PC-3 (cell line): ENCODE results near the gene ARSG. TPM values are rescaled to one million over a fixed set of nuclear protein-coding genes. Genes with fewer than 3 reads are reported as not detected.

ENCODE experiments used
- ATAC-seq: fragments of 200-7000 bp; cut with Tn5 transposase; 2 replicates; pipeline ENCODE4 v1.9.1; 2020; ENCODE audit warnings: mild to moderate bottlenecking, moderate library complexity
- BruUV-seq: library from RNA; stranded (reverse); fragments of 400-500 nt; replicated peaks from 2 replicates; lab custom pipeline; 2021; lab: Mats Ljungman, UMichigan
- CTCF ChIA-PET: fragments of 300-600 bp; sonication (Branson Sonifier 250); formaldehyde crosslinking; loops from one replicate; lab custom pipeline; 2022; ENCODE audit warnings: antibody characterized with exemption; lab: Charles Lee
- POLR2A ChIA-PET: fragments of 300-600 bp; sonication (Branson Sonifier 250); formaldehyde crosslinking; loops from one replicate; lab custom pipeline; 2022; ENCODE audit warnings: antibody characterized with exemption; ENCODE audit not compliant: unreplicated experiment; lab: Charles Lee
- DNase-seq: peaks from one replicate; pipeline ENCODE4 v3.0.0-alpha.2; 2015
- H2AFZ ChIP-seq: fragments of 300-600 bp; sonication (generic); 2 replicates; pipeline ENCODE4 v1.6.0; 2016; ENCODE audit warnings: antibody characterized with exemption, low read length
- H3F3A ChIP-seq: fragments of 300-600 bp; sonication (generic); one replicate; pipeline ENCODE4 v1.6.0; 2017; ENCODE audit warnings: antibody characterized with exemption, low read length, control low read depth, mild to moderate bottlenecking; ENCODE audit not compliant: unreplicated experiment
- H3K27ac ChIP-seq: fragments of 300-600 bp; sonication (generic); 2 replicates; pipeline ENCODE4 v1.5.1; 2016; ENCODE audit warnings: mild to moderate bottlenecking, low read length
- H3K27me3 ChIP-seq: fragments of 300-600 bp; sonication (generic); 2 replicates; pipeline ENCODE4 v1.6.1; 2016; ENCODE audit warnings: low read length, mixed read lengths
- H3K36me3 ChIP-seq: fragments of 300-600 bp; sonication (generic); 2 replicates; pipeline ENCODE4 v1.6.1; 2016; ENCODE audit warnings: low read depth, mixed run types, low read length, mixed read lengths
- H3K4me1 ChIP-seq: fragments of 300-600 bp; sonication (generic); 2 replicates; pipeline ENCODE4 v1.5.1; 2016; ENCODE audit warnings: low read length; ENCODE audit not compliant: insufficient read depth
- H3K4me2 ChIP-seq: fragments of 300-600 bp; sonication (generic); 2 replicates; pipeline ENCODE4 v1.6.0; 2016; ENCODE audit warnings: low read length
- H3K4me3 ChIP-seq: fragments of 300-600 bp; sonication (generic); 2 replicates; pipeline ENCODE4 v1.5.1; 2016; ENCODE audit warnings: mild to moderate bottlenecking, low read length, mixed read lengths
- H3K79me2 ChIP-seq: fragments of 300-600 bp; sonication (generic); 2 replicates; pipeline ENCODE4 v1.6.1; 2017; ENCODE audit warnings: low read length, mixed read lengths
- H3K9ac ChIP-seq: fragments of 300-600 bp; sonication (generic); 2 replicates; pipeline ENCODE4 v1.6.0; 2016; ENCODE audit warnings: mild to moderate bottlenecking, low read length
- H3K9me2 ChIP-seq: fragments of 300-600 bp; sonication (generic); replicated peaks from 2 replicates; pipeline ENCODE4 v1.6.1; 2016; ENCODE audit warnings: mixed run types, low read length, mixed read lengths
- H3K9me3 ChIP-seq: fragments of 300-600 bp; sonication (generic); 2 replicates; pipeline ENCODE4 v1.6.1; 2016; ENCODE audit warnings: low read length, mixed read lengths
- H4K20me1 ChIP-seq: fragments of 300-600 bp; sonication (generic); 2 replicates; pipeline ENCODE4 v1.6.1; 2016; ENCODE audit warnings: low read length, mixed read lengths
- EZH2 ChIP-seq: fragments of 300-600 bp; sonication (generic); IDR thresholded peaks from one replicate; pipeline ENCODE4 v1.6.1; 2017; ENCODE audit warnings: antibody characterized with exemption, mild to moderate bottlenecking, low read length; ENCODE audit not compliant: unreplicated experiment
- EZH2phosphoT487 ChIP-seq: fragments of 300-600 bp; sonication (generic); IDR thresholded peaks from 2 replicates; pipeline ENCODE4 v1.6.1; 2018; ENCODE audit warnings: mild to moderate bottlenecking, antibody characterized with exemption, low read length, borderline replicate concordance
- intact Hi-C: fragments of 100-400 bp; cut with micrococcal nuclease; formaldehyde crosslinking; loops from 2 replicates; pipeline ENCODE4 v1.9.0; 2023
- total RNA-seq: library from RNA; depleted of rRNA; stranded (reverse); fragments of >200 nt; gene quantifications from 2 replicates; pipeline ENCODE4 v1.2.3, GENCODE V29; 2014
- TF ChIP-seq, protein P1 (sequence below): fragments of 300-600 bp; sonication (generic); conservative IDR thresholded peaks from 2 replicates; pipeline ENCODE4 v1.5.1; 2017; ENCODE audit warnings: antibody characterized with exemption, low read depth, mild to moderate bottlenecking, low read length

ARSG gene
- total RNA-seq, 1 experiment from 2014 or later, result 2.1 TPM

DNA sequence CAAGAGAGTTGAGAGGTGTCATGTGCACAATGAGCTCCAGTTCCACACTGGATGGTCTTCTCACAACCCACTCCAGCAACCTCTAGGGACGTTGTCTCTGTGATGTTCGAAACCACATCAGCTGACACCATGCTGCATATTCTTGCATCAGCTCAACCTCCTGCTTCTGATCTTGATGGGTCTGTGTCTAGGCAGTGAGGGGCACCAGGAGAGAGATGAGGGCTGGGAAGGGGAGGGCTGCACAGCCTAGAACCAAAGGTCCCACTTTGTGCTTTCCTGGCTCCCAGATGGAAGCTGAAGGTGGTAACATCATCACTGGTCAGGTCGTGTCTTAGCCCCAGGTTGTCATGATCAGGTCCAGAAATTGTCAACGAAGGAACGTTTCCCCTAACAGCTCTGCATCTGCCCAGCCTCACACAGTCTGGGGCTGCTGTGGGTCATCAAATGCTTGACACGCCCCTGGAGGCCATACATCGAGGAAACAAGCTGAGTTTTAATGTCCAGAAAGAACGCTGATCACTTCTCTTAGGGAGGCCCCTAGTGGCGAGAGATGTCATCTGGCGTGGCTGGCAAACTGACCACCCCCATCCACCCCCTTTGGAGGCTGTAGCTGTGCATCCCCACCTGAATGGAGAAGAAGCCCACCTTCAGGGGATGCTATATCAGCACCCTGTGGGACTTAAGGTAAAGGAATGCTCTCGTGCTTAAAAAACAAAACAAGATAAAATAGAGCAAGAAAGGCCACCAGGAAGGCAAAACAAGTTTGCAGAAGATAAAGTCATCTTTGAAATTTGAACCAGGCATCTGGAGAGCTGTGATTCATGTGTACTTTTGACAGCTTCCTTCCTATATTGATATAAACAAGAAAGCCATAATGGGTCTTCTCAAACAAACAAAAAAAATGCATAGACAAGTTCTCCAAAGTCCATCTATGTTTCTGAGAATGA, 107.7 kb downstream of the ARSG start:
- BruUV-seq, result no TSS peak
- TF ChIP-seq EZH2phosphoT487 (no peak), EZH2 (no peak)
- TF ChIP-seq, protein P1, sequence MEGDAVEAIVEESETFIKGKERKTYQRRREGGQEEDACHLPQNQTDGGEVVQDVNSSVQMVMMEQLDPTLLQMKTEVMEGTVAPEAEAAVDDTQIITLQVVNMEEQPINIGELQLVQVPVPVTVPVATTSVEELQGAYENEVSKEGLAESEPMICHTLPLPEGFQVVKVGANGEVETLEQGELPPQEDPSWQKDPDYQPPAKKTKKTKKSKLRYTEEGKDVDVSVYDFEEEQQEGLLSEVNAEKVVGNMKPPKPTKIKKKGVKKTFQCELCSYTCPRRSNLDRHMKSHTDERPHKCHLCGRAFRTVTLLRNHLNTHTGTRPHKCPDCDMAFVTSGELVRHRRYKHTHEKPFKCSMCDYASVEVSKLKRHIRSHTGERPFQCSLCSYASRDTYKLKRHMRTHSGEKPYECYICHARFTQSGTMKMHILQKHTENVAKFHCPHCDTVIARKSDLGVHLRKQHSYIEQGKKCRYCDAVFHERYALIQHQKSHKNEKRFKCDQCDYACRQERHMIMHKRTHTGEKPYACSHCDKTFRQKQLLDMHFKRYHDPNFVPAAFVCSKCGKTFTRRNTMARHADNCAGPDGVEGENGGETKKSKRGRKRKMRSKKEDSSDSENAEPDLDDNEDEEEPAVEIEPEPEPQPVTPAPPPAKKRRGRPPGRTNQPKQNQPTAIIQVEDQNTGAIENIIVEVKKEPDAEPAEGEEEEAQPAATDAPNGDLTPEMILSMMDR, result peak; percentile 99
- H3K36me3 ChIP-seq, result no peaks in the 10 kb centered on the region
- H2AFZ ChIP-seq, result peak overlapping the region; percentile 17; the same call in 1 of the 2 replicates
- DNase-seq (peak; percentile 89), ATAC-seq (peak; percentile 98)
- no peak overlapping the region for H3K4me3 ChIP-seq
- H3K79me2 ChIP-seq, result no peaks in the 10 kb centered on the region
- peak overlapping the region; percentile 13; the same call in 1 of the 2 replicates for H3K9ac ChIP-seq
- H3K4me1 ChIP-seq, result peaks cover 5% of the 10 kb centered on the region; the same call in 1 of the 2 replicates
- H3K27me3 ChIP-seq, result no peaks in the 10 kb centered on the region
- peak overlapping the region; percentile 6; the same call in 1 of the 2 replicates for H3K27ac ChIP-seq
- H3K4me2 ChIP-seq, result peak overlapping the region; percentile 23
- POLR2A ChIA-PET, result no interaction called here
- H3K9me3 ChIP-seq, result no peaks in the 10 kb centered on the region
- CTCF ChIA-PET, result interaction anchor here (0.5 to 1.3 kb wide), 17 partner anchors 13 to 236 kb away, joined by 3 to 15 read pairs (median 4); no protein-coding TSS in a partner anchor
- no peaks in the 10 kb centered on the region for H3K9me2 ChIP-seq
- no peaks in the 10 kb centered on the region for H3F3A ChIP-seq
- intact Hi-C loops, result loop anchor here (1.0 kb wide), 1 partner anchor 136 kb away; no protein-coding TSS in a partner anchor
- no peaks in the 10 kb centered on the region for H4K20me1 ChIP-seq

DNA sequence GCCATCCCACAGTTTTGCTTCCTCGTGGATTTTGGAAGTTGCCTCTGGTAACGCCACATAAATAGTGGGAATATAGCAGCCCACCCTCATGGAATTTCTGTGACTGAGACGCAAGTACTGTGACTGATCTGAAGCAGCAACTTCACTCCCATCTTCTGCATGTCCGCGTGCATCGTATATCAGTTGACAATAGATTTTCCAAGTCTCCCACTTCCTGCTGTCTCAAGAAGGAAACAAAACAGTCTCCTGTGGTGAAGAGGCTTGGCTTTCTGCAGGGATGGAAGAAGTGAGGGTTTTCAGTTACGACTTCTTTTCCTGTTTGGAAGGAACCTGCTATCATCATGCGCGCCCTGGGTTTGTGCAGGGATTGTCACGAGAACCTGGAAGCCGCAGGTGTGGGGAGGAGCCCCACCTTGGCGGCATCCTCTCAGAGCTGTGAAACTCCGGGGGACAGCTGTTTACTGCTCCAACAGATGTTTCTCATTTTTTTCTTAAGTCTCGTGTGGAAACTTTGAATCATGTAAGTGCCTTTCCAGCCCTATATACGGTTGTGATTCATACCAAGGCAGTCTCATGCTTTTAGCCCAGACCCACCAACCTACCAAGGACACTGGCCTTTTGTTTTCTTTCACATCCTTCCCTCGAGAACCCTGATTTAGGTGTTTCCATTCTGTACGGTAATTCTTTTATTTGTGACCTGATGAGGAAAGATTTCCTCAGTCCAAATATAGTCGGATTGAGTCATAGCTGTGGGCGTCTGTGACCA, 108.5 kb downstream of the ARSG start:
- DNase-seq, result peak; percentile 14
- CTCF ChIA-PET, result interaction anchor here (0.5 to 1.3 kb wide), 15 partner anchors 14 to 237 kb away, joined by 3 to 15 read pairs (median 4); no protein-coding TSS in a partner anchor
- no peak for ATAC-seq
- H3K36me3 ChIP-seq, result no peaks in the 10 kb centered on the region
- intact Hi-C loops, result loop anchor here (1.0 kb wide), 1 partner anchor 137 kb away; no protein-coding TSS in a partner anchor
- no peaks in the 10 kb centered on the region for H3K79me2 ChIP-seq
- H3K27me3 ChIP-seq, result no peaks in the 10 kb centered on the region
- H2AFZ ChIP-seq, result no peak overlapping the region
- H3K9ac ChIP-seq, result no peak overlapping the region
- H4K20me1 ChIP-seq, result no peaks in the 10 kb centered on the region
- no peaks in the 10 kb centered on the region for H3F3A ChIP-seq
- H3K9me2 ChIP-seq, result no peaks in the 10 kb centered on the region
- H3K4me2 ChIP-seq, result no peak overlapping the region
- H3K9me3 ChIP-seq, result 0 out of 2 replicates have a peak, but pooled peaks cover 3% of the 10 kb centered on the region
- BruUV-seq, result no TSS peak
- no peak overlapping the region for H3K4me3 ChIP-seq
- no peak overlapping the region for H3K27ac ChIP-seq
- POLR2A ChIA-PET, result no interaction called here
- H3K4me1 ChIP-seq, result peaks cover 5% of the 10 kb centered on the region; the same call in 1 of the 2 replicates
- TF ChIP-seq EZH2phosphoT487 (no peak), EZH2 (no peak)
- TF ChIP-seq, protein P1, result no peak
